GM18951 (cell line): ENCODE results near the gene GPANK1.

Source experiments
- POLR2A ChIP-seq: IDR thresholded peaks from 4 replicates; pipeline ENCODE4 v1.6.1; 2011; ENCODE audit warnings: mild to moderate bottlenecking; ENCODE audit not compliant: insufficient read length, insufficient read depth; ENCODE audit errors: extremely low read depth
- in situ Hi-C: fragments of 300-500 bp; cut with MboI; formaldehyde crosslinking; loops from one replicate; pipeline ENCODE4 v1.12.0; 2022; ENCODE audit warnings: low sequenced_read_pairs, mixed read lengths, inconsistent platforms; ENCODE audit not compliant: unreplicated experiment

GPANK1 gene

DNA sequence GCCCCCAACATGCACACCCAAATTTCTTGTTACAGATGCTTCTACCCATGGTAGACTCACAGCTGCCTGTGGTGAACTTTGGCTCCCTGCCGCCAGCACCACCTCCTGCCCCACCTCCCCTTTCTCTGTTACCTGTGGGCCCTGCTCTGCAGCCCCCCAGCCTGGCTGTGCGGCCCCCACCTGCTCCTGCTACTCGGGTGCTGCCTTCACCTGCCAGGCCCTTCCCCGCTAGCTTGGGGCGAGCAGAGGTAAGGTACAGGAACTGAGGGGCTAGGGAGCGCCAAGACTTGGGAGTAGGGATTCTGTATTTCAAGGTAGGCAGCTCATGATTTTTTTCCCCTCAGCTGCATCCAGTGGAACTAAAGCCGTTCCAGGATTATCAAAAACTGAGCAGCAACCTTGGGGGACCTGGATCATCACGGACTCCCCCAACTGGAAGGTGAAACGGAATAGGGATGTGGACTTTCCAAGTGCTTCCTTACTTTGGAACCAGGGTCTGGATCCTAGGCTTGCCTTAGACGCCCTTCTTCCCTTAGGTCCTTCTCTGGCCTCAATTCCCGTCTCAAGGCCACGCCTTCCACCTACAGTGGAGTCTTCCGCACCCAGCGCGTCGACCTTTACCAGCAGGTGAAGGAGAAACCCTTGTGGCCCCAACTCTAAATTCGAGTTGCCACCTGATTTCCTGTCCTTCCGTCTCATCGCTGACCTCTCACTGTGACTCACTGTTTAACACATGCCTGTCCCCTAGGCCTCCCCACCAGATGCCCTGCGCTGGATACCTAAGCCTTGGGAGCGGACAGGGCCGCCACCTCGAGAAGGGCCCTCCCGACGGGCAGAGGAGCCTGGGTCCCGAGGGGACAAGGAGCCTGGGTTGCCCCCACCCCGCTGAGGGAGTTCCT lies 27.9 kb downstream of the GPANK1 start:
- TF ChIP-seq POLR2A: no peak
- in situ Hi-C loops: no loop called here

- in situ Hi-C loops: no loop called here
- no peak for TF ChIP-seq POLR2A
Observed at GRCh38 chr6:31634969-31635575, 29.7 kb downstream of the GPANK1 start.

DNA sequence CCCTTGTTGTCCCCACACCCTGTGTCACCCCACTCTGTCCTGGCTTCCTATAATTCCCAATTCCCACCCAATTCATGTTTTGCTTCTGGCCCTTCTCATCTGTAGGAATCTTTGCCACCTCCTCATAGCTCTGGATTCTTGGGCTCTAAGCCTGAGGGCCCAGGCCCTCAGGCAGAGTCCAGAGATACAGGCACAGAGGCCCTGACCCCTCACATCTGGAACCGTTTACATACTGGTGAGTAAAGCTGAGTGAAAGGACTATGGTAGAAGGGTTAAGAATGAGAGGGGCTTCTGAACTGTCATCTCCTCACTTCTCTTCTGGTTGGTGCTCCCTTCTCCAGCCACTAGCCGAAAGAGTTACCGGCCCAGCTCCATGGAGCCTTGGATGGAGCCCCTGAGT lies 30.7 kb downstream of the GPANK1 start:
- no peak for TF ChIP-seq POLR2A
- in situ Hi-C loops: no loop called here

- no peak for TF ChIP-seq POLR2A
- in situ Hi-C loops: no loop called here
Observed at GRCh38 chr6:31633447-31633846, 31.4 kb downstream of the GPANK1 start.

DNA sequence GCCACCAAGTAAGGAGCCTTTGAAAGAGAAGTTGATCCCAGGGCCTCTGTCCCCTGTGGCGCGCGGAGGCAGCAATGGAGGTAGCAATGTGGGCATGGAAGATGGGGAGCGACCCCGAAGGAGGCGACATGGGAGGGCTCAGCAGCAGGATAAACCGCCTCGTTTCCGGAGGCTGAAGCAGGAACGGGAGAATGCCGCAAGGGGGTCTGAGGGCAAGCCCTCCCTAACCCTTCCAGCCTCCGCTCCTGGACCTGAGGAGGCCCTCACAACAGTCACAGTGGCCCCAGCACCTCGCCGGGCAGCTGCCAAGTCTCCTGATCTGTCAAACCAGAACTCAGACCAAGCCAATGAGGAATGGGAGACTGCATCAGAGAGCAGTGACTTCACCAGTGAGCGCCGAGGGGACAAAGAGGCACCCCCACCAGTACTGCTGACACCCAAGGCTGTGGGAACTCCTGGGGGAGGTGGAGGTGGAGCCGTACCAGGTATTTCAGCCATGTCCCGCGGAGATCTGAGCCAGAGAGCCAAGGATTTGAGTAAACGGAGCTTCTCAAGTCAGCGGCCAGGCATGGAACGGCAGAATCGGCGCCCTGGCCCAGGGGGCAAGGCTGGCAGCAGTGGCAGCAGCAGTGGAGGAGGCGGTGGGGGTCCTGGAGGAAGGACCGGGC lies 32.4 kb downstream of the GPANK1 start:
- in situ Hi-C loops: no loop called here
- peak; percentile 27 for TF ChIP-seq POLR2A

GRCh38 chr6:31631681-31632278 lies 33.0 kb downstream of the GPANK1 start:
- in situ Hi-C loops: no loop called here
- TF ChIP-seq POLR2A: no peak

- TF ChIP-seq POLR2A: no peak
- in situ Hi-C loops: no loop called here
Observed at GRCh38 chr6:31631209-31631608, 33.6 kb downstream of the GPANK1 start.

- in situ Hi-C loops: no loop called here
- TF ChIP-seq POLR2A: peak; percentile 21
Observed at GRCh38 chr6:31630177-31630934, 34.4 kb downstream of the GPANK1 start.

- no peak for TF ChIP-seq POLR2A
- in situ Hi-C loops: no loop called here
Observed at GRCh38 chr6:31629014-31629413, 35.8 kb downstream of the GPANK1 start.

- in situ Hi-C loops: no loop called here
- no peak for TF ChIP-seq POLR2A
Observed at GRCh38 chr6:31627690-31628287, 37.0 kb downstream of the GPANK1 start.

- no peak for TF ChIP-seq POLR2A
- in situ Hi-C loops: no loop called here
Observed at GRCh38 chr6:31626952-31627351, 37.8 kb downstream of the GPANK1 start.

GRCh38 chr6:31624070-31624469 lies 40.7 kb downstream of the GPANK1 start:
- no peak for TF ChIP-seq POLR2A
- in situ Hi-C loops: no loop called here
